Fibroblast of lung (primary cell): ENCODE data around the gene ESR2. TPM values are rescaled to one million over a fixed set of nuclear protein-coding genes. Genes with fewer than 3 reads are reported as not detected.

Source experiments
- DNase-seq, 2 donors: peaks; one replicate each; pipeline versions ENCODE4 v3.0.0 to v3.0.0-alpha.2; 2010; ENCODE audit warnings: low read depth in 2 of 2
- H2AFZ ChIP-seq: 2 replicates; pipeline ENCODE4 v1.5.1; 2012; ENCODE audit warnings: low read length, control low read depth, inconsistent platforms
- H3K27ac ChIP-seq: 2 replicates; pipeline ENCODE4 v1.5.1; 2011; ENCODE audit warnings: low read length, control low read depth; ENCODE audit not compliant: insufficient read depth
- H3K27me3 ChIP-seq: 2 replicates; pipeline ENCODE4 v1.5.1; 2011; ENCODE audit warnings: mild to moderate bottlenecking, low read length; ENCODE audit not compliant: control insufficient read depth, insufficient read depth
- H3K36me3 ChIP-seq: 2 replicates; pipeline ENCODE4 v1.5.1; 2011; ENCODE audit warnings: low read length; ENCODE audit not compliant: control insufficient read depth, insufficient read depth
- H3K4me1 ChIP-seq: 2 replicates; pipeline ENCODE4 v1.5.1; 2011; ENCODE audit warnings: low read length; ENCODE audit not compliant: control insufficient read depth, insufficient read depth; ENCODE audit errors: extremely low read depth
- H3K4me2 ChIP-seq: 2 replicates; pipeline ENCODE4 v1.5.1; 2011; ENCODE audit warnings: low read length, control low read depth; ENCODE audit not compliant: insufficient read depth; ENCODE audit errors: extremely low read depth
- H3K4me3 ChIP-seq, 4 experiments: fragments of 200-600 bp in 1 of 4; sonication (generic) in 1 of 4; replicated peaks in 1 of 4; 2 replicates each; pipeline ENCODE4 v1.5.1; 2011 to 2016; ENCODE audit warnings: low read length in 4 of 4, low read depth in 3 of 4, mild to moderate bottlenecking in 3 of 4, control low read depth in 2 of 4, inconsistent platforms in 1 of 4, mixed read lengths in 1 of 4; ENCODE audit not compliant: insufficient read depth in 1 of 4; ENCODE audit errors: control extremely low read depth in 1 of 4
- H3K79me2 ChIP-seq: 2 replicates; pipeline ENCODE4 v1.5.1; 2012; ENCODE audit warnings: mild to moderate bottlenecking, low read length, inconsistent platforms; ENCODE audit not compliant: control insufficient read depth, insufficient read depth
- H3K9ac ChIP-seq: 2 replicates; pipeline ENCODE4 v1.5.1; 2011; ENCODE audit warnings: mild to moderate bottlenecking, low read length, control low read depth; ENCODE audit not compliant: insufficient read depth
- H3K9me3 ChIP-seq: 2 replicates; pipeline ENCODE4 v1.5.1; 2012; ENCODE audit warnings: low read depth, low read length; ENCODE audit not compliant: control insufficient read depth, insufficient read depth
- H4K20me1 ChIP-seq: 2 replicates; pipeline ENCODE4 v1.5.1; 2011; ENCODE audit warnings: low read length; ENCODE audit not compliant: control insufficient read depth, insufficient read depth; ENCODE audit errors: extremely low read depth
- CTCF ChIP-seq, 2 donors: IDR thresholded peaks in 1 of 2; conservative IDR thresholded peaks in 1 of 2; 1 replicate in 1 of 2; 2 replicates in 1 of 2; pipeline ENCODE4 v1.5.1; 2011 to 2012; ENCODE audit warnings: low read length in 2 of 2, control low read depth in 1 of 2, inconsistent platforms in 1 of 2, low read depth in 1 of 2, mild to moderate bottlenecking in 1 of 2
- EZH2 ChIP-seq: IDR thresholded peaks from 2 replicates; pipeline ENCODE4 v1.5.1; 2012; ENCODE audit warnings: low read length, control low read depth, mild to moderate bottlenecking; ENCODE audit errors: missing control alignments
- polyA plus RNA-seq, 2 donors: library from polyadenylated mRNA; depleted of rRNA in 1 of 2; stranded (reverse) in 1 of 2; unstranded in 1 of 2; fragments of >200 nt; gene quantifications; 2 replicates each; pipeline ENCODE4 v1.2.1, GENCODE V29; 2011 to 2012; ENCODE audit warnings: missing spikeins in 1 of 2
- total RNA-seq: library from RNA; depleted of rRNA; stranded (reverse); fragments of >200 nt; gene quantifications from 2 replicates; pipeline ENCODE4 v1.2.1, GENCODE V29; 2014

The ESR2 gene
- total and polyA plus RNA-seq, 2 donors (not counting 1 experiment from before 2014, with no cell fraction given) = 0.02 to 0.66 TPM

GRCh38 chr14:64125270-64125669 lies 168.9 kb downstream of the ESR2 start:
- no peaks in the 10 kb centered on the region for H3K79me2 ChIP-seq
- TF ChIP-seq CTCF (conservative IDR thresholded peaks at IDR 0.05 in 1 of 2, IDR thresholded peaks at IDR 0.05 in 1 of 2; ENCODE audit: low read depth in 1 of 2, low read length in 2 of 2) (no peak), EZH2 (no peak)

GRCh38 chr14:64123241-64123822 lies 170.8 kb downstream of the ESR2 start:
- TF ChIP-seq CTCF (conservative IDR thresholded peaks at IDR 0.05 in 1 of 2, IDR thresholded peaks at IDR 0.05 in 1 of 2; ENCODE audit: low read depth in 1 of 2, low read length in 2 of 2) (no peak), EZH2 (no peak)
- Histone ChIP-seq H3K79me2 (no peaks in the 10 kb centered on the region), H3K36me3 (no peaks in the 10 kb centered on the region), H4K20me1 (no peaks in the 10 kb centered on the region), H3K4me2 (no peak overlapping the region), H3K27me3 (no peaks in the 10 kb centered on the region), H2AFZ (no peak overlapping the region), H3K9ac (no peak overlapping the region), H3K27ac (no peak overlapping the region), H3K4me3 (no peak overlapping the region), H3K9me3 (no peaks in the 10 kb centered on the region), H3K4me1 (no peaks in the 10 kb centered on the region)
- DNase-seq = no peak

More at GRCh38 chr14:64125270-64125669, 168.9 kb downstream of the ESR2 start:
- H3K4me3 ChIP-seq = no peak overlapping the region
- no peak overlapping the region for H3K9ac ChIP-seq
- no peaks in the 10 kb centered on the region for H3K36me3 ChIP-seq
- no peaks in the 10 kb centered on the region for H3K4me1 ChIP-seq
- no peaks in the 10 kb centered on the region for H3K9me3 ChIP-seq
- H3K4me2 ChIP-seq = no peak overlapping the region
- no peak overlapping the region for H2AFZ ChIP-seq
- no peak overlapping the region for H3K27ac ChIP-seq
- DNase-seq = no peak
- H4K20me1 ChIP-seq = no peaks in the 10 kb centered on the region
- H3K27me3 ChIP-seq = no peaks in the 10 kb centered on the region

GRCh38 chr14:64119980-64120379 lies 174.2 kb downstream of the ESR2 start:
- no peaks in the 10 kb centered on the region for H3K9me3 ChIP-seq
- H3K9ac ChIP-seq = no peak overlapping the region
- no peak for DNase-seq
- TF ChIP-seq EZH2 (no peak), CTCF (conservative IDR thresholded peaks at IDR 0.05 in 1 of 2, IDR thresholded peaks at IDR 0.05 in 1 of 2; ENCODE audit: low read depth in 1 of 2, low read length in 2 of 2) (no peak)
- no peak overlapping the region for H3K4me2 ChIP-seq
- no peaks in the 10 kb centered on the region for H3K36me3 ChIP-seq
- no peak overlapping the region for H3K4me3 ChIP-seq
- no peak overlapping the region for H3K27ac ChIP-seq
- no peaks in the 10 kb centered on the region for H3K4me1 ChIP-seq
- no peaks in the 10 kb centered on the region for H3K79me2 ChIP-seq
- H2AFZ ChIP-seq = no peak overlapping the region
- H3K27me3 ChIP-seq = no peaks in the 10 kb centered on the region
- no peaks in the 10 kb centered on the region for H4K20me1 ChIP-seq
